ENCODE measurements around the gene CD2AP.
"Not testable (repeated sequence)": the region's sequence is repeated elsewhere in the genome, so short reads cannot be mapped to it uniquely, and the experiment has no call there.

CD2AP gene

DNA sequence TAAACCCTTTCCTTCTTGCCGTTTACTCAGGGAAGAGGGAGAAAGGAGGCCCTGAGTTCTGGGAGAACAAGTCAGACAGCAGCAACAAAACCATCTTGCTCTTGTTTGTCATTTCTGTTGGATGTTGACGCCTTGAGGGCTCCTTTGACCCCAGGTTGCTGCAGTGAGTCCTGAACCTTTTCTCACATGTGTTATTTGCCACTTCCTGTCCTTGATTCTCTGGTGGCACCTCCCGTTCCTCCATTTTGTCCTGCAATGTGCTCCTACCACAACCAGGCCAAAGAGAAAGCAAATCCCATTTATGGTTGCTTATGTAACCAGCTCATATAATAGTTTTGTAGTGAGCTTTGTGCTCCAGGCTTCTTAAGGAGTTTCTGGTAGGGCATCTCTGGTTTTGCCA lies 154.2 kb downstream of the CD2AP start:
- DNase-seq, result no peak

DNA sequence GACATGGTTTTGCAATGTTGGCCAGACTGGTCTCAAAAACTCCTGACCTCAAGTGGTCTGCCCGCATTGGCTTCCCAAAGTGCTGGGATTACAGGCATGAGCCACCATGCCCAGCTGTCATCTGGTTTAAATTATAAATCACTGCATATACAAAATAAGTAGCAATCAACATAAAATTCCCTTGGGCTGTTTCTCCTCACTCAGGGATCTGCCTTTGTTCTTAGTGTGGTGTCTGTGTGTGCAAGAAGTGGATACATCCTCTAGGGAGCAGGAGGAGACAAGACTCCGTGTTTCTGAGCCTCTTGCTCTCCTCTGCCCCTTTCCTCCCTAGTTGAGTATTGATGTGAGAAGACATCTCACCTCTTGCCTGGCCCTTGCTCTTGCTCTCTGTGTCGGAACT lies 155.6 kb downstream of the CD2AP start:
- DNase-seq, result no peak

DNA sequence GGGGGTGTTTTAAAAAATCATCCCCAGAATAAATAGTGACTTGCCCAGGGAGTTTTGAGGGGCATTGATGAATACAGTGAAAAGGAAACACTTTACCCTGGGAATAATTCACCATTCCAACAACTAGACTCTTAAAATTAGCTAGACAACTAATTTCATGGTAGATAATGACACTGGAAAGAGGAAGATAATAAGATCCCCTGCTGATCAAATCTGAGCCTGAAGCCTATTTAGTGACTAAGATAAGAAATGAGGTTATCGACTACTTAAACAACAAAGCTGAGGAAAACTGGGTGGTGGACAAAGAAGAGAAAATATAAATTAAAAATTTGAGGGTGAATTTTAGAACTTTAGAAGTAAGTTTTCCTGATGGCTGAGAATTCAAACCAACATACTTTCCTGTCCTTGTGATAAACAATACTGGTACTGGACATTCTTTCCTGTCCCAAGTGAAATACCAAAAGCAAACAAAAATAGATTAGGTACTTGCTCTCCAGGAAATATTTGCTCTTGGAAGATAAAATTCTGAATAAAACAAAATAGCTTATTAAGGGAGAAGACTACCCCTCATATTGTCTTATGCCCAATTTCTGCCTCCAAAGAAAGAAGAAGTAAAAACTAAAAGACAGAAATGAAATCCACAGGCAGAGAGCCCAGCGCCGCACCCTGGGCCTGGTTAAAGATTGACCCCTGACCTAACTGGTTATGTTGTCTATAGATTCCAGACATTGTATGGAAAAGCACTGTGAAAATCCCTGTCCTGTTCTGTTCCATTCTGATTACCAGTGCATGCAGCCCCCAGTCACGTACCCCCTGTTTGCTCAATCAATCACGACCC lies 156.8 kb downstream of the CD2AP start:
- no peak for DNase-seq

DNA sequence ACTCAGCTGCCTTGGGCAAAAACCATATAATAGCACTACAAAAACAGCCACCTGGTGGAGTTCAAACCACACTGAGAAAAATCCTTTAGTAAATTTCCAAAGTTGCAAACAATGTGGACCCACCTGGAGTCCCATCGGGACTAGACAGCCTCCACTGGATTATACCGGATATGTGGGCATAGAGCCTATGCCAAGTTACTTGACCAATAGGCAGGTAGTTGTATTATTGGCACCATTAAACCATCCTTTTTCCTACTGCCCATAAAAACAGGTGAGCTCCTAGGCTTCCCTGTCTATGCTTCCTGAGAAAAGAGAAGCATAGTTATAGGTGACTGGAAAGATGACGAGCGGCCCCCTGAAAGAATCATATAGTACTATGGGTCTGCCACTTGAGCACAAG lies 169.1 kb downstream of the CD2AP start:
- DNase-seq, result no peak

DNA sequence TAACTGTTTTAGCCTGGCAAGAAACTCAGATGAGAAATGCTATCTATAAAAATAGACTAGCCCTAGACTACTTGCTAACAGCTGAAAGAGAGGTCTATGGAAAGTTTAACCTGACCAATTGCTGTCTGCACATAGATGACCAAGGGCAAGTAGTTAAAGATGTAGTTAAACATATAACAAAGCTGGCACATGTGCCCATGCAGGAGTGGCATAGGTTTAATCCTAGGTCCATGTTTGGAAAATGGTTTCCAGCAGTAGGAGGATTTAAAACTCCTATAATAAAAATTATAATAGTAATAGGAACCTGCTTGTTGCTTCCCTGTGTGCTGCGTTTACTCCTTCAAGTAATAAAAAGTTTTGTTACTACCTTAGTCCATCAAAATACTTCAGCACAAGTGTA lies 169.6 kb downstream of the CD2AP start:
- no peak for DNase-seq

DNA sequence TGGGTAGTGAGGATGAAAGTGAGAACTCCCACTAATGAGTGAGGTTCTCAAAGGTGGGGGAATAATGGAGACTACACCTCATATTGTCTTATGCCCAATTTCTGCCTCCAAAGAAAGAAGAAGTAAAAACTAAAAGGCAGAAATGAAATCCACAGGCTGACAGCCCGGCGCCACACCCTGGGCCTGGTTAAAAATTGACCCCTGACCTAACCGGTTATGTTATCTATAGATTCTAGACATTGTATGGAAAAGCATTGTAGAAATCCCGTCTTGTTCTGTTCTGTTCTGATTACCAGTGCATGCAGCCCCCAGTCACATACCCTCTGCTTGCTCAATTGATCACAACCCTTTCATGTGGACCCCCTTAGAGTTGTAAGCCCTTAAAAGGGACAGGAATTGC lies 170.0 kb downstream of the CD2AP start:
- DNase-seq, result not testable (repeated sequence)

DNA sequence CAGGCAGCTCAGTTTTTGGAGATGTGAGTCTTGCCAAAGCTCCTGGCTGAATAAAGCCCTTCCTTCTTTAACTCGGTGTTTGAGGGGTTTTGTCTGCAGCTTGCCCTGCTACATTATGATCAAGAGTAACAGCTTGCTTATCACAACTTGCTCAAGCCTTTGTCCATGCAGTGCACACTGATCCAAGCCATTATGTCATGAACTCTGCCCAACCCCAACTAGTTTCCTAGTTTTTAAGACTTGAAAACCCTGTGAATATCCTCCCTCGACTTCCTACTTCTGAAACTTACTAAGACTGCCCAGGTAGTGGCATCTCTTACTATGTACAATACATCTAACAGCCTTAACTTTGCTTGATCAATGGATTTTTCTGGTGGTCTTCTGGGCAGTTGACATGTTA lies 170.4 kb downstream of the CD2AP start:
- DNase-seq, result no peak

DNA sequence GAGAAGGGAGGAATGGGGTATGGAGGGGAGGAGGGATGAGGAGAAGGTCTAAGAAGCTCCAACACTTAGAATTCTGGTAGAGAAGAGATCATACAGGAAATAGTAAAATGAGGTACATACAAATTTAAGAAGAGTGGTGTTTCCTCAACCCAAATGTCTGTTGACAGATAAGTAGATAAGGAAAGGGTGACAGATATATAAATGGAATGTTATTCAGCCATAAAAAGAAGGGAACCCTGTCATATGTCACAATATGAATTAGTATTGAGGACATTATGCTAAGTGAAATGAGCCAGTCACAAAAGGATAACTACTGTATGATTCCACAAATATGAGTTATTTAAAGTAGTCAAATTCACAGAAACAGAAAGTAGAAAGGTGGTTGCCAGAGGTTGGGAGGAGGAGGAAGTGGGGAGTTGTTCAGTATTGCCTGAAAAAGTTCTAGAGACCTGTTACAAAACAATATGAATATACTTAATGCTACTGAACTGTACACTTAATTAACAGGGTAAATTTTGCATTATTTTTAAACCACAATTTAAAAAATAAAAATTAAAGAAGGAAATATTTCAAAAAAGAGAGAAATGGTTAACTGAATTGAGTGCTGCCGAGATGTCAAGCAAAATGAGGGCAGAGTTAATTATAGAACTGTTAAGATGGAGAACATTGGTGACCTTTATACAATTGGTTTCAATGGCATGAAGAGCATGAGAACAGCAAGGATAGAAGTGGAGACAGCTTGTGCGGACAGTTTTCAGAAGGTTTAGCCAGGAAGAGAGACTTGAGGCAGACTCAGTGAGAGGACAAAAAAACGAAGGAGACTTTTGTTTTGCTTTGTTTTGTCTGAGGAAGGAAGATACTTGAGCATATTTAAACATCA lies 173.2 kb downstream of the CD2AP start:
- no peak for DNase-seq

DNA sequence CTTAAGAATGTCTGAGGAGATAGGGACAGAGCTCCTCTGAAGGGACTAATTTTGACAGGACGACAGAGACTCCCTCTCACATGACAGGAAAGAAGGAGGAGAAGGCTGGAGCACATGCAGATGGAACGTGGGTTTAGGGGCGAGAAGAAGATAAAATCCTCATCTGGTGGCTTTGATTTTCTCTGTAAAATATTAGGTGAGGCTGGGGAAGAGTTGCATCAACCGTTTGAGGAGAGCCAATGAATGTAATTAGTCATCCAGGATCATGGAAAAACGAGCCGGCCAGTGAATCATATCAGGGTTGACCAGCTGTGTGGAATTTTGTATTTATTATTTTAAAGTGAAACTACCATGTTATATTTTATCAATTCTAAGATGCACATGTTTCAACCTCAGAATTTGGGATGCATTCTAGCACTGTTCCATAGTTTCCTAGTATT lies 173.9 kb downstream of the CD2AP start:
- no peak for DNase-seq

DNA sequence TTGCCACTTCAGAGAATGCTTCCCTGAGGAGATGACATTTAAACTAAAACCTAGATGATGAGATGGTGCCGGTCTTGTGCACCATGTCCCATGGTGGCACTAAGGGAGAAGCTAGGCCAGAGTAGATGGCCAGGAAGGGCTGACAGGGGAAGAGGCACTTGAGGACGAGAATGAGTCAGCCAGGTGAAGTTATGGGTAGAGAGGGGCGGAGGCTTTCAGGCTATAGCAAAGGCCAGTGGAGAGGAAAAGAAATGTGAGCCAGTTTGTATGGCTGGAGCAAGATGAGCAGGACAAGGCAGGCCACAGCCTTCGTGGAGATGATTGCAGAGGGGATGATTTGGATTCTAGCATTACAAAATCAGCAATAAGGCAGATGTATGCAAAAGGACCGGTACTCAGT lies 176.1 kb downstream of the CD2AP start:
- no peak for DNase-seq

DNA sequence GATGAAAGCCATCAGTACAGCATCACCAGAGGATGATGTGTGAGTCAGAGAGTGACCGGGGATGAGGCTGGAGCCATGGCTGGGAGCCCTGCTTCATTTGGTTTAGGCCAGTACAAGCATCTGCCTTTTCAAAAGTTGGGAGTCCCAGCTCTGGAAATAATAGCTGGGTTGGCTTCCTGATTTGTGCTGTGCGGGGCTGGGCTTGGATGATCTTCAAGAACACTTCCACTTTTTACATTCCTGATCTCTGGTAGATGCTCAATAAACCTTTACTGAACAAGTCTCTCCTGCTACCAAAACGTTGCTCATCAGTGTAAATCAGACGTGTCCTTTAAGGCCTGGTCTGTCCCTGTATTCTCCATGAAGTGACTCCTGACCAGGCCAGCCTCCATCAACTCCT lies 176.7 kb downstream of the CD2AP start:
- DNase-seq, result no peak

DNA sequence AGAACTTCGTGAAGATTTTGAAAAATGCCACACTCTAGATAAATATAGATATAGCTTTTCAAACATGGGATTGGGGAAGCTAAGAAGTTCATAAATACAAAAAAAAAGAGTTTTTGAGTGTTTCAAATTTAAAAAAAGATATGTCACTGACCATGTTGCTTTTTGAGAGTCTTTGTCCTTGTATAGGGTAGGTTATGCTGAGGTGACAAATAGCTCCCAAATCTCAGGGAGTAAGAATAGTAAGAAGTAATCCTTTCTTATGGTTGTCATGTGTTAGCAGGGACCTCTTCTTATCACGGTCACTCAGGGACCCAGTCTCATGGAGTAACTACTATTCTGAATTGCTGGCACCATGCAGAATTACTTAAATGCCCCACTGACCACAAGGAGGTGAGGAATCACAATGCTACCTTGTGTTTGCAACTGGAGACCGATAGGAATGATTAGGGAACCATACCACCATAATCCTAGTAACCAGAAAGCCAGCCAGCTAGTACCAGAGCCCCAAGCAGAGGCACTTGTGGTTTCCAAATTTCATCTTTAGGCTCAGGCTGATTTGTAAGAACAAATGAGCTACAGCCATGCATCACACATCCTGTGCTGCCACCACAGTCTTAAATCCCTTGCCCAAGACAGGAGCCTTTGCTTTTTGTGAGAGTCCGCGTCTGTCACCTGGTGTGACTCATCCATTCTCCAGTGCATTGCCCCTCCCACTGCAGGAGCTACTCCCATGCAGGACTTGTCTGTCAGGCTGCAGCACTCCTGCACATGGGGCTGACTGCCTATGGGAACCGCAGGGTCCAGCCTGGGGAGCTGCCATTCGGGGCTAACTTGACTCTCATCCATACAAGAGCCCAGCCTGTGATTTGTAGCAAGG lies 178.4 kb downstream of the CD2AP start:
- no peak for DNase-seq

DNA sequence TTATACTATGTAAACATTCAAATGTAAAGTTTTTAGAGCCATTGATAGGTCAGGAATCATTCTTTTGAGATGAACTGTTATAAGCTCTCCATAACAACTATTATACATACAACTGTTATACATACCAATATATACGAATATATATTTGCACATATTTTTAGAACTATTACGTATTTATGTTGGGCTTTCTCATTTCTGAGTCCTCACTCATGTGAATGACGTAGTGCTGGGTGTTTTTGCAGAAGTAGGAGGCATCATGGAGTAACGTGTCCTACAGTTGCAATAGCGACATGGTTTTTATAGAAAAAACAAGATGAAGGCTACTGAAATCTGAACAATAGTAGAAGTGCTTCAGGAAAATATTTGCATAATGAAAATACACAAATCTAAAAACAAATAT lies 184.4 kb downstream of the CD2AP start:
- DNase-seq, result no peak

DNA sequence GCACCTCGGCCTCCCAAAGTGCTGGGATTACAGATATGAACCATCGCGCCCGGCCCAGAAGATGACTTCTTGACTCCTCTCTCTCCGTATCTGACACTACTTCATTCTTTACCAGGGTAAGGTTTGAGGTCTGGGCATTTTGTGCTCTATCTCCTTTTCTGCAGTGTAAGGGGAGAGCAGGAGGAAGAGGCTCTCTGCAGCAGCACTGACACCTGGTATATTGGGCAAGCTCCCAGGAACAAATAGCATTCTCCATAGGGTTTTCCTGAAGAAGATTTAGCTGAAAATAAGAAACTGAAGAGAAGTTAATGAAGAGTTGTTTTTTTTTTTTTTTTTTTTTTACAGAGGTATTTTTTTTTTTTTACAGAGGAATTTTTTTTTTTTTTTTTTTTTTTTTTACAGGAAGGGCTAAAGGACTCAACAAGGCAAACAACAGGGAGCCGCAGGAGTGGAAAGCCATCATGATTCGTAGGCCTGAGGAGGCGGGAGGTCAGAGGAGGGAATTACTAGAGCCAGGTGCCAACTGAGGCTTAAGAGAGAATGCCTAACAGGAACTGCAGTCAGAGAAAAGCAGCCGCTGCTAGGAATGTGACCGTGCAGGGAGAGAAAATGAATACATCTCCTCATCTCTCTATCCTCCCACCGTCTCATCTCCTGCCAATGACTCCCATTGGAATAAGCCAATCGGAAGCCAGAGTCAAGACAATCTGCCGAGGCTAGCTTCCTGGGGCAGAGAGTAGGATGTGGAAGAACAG lies 186.1 kb downstream of the CD2AP start:
- no peak for DNase-seq

DNA sequence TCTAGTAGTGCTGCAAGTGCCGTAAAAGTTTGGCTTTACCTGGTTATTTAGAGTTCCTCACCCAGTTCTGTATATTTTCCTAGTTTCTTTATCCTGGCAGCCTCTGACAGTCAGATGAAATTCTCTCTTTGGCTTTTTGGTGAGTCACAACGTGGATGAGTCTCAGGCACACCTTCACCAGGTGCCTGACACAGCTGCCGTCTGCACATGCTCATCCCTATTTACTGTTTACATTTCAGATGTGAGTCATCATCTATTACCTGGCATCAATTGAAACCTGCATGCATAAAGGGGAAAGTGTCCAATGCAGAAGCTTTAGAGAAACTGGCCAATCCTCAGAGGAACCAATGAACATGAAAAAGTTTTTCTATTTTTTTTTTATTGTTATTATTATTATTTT lies 187.5 kb downstream of the CD2AP start:
- no peak for DNase-seq

DNA sequence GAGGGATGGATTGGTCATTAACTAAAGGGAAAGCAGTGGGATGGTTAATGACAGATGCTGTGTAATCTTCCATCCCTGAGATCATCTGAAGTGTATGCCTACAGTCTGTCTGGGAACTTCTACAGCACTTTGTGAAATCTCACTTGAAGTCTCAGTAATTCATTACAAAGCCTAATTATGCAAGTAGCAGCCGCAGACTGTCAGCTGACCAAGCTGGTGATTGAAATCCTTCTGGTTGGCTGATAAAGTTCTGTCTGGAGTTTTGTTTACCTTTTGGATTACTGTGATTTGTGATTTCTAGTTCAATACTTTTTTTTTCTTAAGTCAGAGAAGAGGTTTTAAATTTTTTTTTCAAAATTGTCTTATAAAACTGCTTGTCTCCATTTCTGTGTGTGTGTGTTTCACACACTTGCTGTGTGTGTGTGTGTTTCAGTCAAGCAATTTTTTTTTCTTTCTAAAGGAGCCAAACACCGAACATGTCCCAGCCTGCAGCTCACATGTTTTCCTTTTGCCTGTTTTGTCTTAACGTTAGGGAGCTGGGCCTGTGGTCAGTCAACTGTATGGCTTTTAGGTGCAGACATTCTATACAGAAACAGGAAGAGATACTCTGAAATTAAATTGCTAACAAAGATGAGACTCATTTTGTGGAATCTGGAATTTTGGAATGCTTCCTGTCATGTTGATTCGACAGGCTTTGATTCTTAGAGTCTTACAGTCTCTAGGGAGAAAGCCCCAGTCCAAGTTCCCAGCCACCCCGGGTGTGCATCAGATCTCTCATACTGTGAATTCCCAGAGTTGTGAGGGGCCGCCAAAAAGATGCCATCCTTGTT lies 192.3 kb downstream of the CD2AP start:
- DNase-seq, result no peak

DNA sequence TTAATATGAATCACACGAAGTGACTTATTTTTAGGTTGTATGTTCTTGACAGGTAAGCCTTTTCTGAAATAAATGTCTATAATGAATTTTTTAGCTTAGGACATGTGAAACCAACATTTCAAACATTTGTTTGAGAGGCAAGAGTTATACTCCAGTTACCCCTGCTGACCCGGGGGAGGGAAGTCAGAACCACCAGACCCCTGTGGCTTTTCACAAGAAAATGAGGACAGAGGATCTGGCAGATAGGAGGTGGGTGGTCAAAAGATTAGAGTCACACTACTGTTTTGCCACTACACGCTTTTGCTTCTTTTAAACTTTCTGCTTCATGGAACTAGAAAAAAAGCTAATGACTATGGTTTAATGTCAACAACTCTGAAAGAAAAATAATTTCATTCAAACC lies 193.3 kb downstream of the CD2AP start:
- DNase-seq, result no peak

DNA sequence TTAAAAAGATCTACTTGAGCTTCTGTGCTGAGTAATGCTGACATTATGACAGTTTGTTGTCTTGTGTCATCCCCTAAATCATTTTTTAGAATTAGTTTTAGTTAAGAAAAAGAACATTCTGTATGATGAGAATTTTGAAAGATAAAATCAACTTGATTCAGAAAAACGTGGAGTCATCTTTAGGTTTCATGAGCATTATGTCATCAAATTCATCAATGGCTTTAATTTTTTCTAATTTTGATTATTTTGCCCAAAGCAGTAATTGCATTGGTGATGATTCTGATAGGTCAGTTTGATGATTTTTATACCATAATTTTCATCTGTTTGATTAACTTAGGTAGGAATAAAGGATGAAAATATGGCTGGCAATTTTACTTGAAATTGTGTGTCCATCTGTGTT lies 194.2 kb downstream of the CD2AP start:
- DNase-seq, result no peak

DNA sequence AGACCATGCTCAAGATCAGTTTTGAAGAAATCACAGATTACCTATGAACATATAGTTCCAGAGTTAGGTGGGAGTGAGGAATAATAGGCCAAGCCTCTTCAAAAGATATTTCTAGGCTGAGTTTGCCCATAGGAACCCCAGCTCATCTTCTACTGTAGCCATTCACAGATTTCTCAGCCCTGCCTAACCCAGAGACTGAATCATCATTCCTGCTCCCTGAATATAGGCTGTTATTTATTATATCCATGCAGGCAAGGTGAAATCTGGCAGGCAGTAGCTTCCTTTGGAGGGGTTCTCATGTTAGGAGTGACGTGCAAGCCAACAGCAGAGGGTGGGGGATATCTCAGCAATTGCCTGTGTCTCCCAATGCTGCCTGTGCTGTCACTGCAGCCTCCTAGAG lies 195.2 kb downstream of the CD2AP start:
- no peak for DNase-seq

DNA sequence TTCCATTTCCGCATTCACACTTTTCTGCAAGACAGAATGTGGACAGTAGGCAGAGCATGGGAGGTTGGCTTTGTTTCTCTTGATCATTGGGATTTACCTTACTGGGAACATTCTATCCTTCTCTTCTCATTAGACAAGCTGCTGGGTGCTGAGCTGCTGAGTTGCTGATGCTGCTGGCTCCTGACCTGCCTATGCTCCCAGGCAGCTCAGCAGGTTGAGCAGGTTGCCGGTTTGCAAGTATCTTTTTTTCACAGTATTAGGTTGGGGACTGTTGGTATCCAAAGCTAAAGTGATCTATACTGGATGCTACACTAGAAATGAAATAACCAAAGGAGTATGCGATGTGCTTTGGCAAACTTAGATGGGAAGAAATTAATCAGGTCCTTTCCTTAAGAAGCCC lies 197.1 kb downstream of the CD2AP start:
- DNase-seq, result no peak

Measured in amygdala (tissue), 56 donors.